Left cardiac atrium (tissue), 4 donors: ENCODE measurements around the gene PSG6. TPM values are rescaled to one million over a fixed set of nuclear protein-coding genes. Genes with fewer than 3 reads are reported as not detected.
"Not testable (repeated sequence)": the region's sequence is repeated elsewhere in the genome, so short reads cannot be mapped to it uniquely, and the experiment has no call there.

Experiments used
- ATAC-seq, 2 donors: fragments of 200-7000 bp; cut with Tn5 transposase; one replicate each; pipeline ENCODE4 v1.9.1; 2020; ENCODE audit warnings: mild to moderate bottlenecking in 2 of 2, moderate library complexity in 2 of 2
- DNase-seq: peaks from one replicate; pipeline ENCODE4 v3.0.0-alpha.2; 2020
- intact Hi-C, 2 donors: fragments of 100-400 bp; cut with DNase I; formaldehyde crosslinking; loops; one replicate each; pipeline versions ENCODE4 v1.14.1 to v1.15.1; 2022 to 2023
- long read RNA-seq: library from polyadenylated mRNA; unstranded; transcript quantifications from one replicate; pipeline ENCODE4 v2.0.0, GENCODE V29; 2021
- total RNA-seq, 2 donors: library from RNA; stranded (reverse); fragmentation: NEBNext Ultra II Directional; extraction: Animal tissue kit (Norgen Biotek cat#: 25700); gene quantifications; one replicate each; pipeline ENCODE4 v1.2.1, GENCODE V29; 2021
- donor health status: DM: no; HTN: yes; CAD: no.
- donor health status: DM: no; HTN: yes; CAD: no; lungs with severe emphysema.
- donor health status: DM: yes; HTN: yes; CAD: no.
- donor health status: Dilated cardiomyopathy.

The PSG6 gene
- not detected for total RNA-seq
- long read RNA-seq: 0 reads

GRCh38 chr19:42917634-42918033 lies at the start of gene PSG6:
TSS of gene PSG6 (minus strand) at chr19:42917894. CDS start at chr19:42917792, 102 bp downstream.
- ATAC-seq, DNase-seq, intact Hi-C loops: not testable (repeated sequence)

- intact Hi-C loops: no loop called here
- no peak for ATAC-seq
- no peak for DNase-seq
Measured at GRCh38 chr19:42965176-42965575, 47.5 kb upstream of the PSG6 start.

- intact Hi-C loops: no loop called here
- ATAC-seq: no peak
- DNase-seq: no peak
Measured at GRCh38 chr19:42961119-42961518, 43.4 kb upstream of the PSG6 start.

GRCh38 chr19:42952126-42952525 lies 34.4 kb upstream of the PSG6 start:
- ATAC-seq, intact Hi-C loops, DNase-seq: not testable (repeated sequence)

GRCh38 chr19:42951476-42951875 lies 33.8 kb upstream of the PSG6 start:
- intact Hi-C loops, DNase-seq, ATAC-seq: not testable (repeated sequence)

DNA sequence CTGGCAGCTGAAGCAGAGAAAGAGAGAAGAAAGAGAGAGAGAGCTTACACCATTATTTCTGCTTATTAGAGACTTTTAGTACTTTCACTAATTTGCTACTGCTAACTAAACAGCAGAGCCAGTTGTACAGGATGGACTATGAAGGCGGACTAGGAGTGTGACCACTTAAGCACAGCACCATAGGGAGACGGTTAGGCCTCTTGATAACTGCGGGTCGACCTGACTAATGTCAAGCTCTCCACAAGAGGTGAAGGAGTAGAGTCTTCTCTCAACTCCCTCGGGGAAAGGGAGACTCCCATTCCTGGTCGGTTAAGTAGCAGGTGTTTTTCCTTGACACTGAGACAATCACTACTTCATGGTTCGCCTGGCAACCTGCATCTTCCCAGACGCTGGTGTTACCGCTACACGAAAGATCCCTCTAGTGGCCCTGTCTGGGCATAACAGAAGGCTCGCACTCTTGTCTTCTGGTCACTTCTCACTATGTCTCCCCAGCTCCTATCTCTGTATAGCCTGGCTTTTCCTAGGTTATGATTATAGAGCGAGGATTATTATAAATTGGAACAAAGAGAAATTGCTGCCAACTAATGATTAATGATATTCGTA lies 24.6 kb upstream of the PSG6 start:
- ATAC-seq: no peak
- intact Hi-C loops: no loop called here
- DNase-seq: no peak

DNA sequence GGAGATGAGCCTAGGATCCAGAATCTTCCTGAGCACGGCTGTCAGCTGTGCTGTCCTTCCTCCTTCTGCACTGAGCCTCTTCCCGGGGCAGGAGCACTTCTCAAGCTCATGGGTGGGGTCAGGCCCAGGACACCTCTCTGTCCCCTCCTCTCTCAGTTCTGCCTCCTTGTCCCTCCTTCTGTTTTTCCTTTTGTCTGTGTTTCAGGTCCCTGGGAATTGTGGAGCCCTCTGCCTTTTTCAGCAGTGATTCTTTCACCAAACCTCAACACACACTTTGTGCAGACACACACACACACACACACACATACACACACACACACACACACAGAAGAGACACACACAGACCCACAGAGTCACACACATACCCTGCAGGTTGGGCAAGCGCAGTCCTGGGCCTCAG lies 19.4 kb upstream of the PSG6 start, which contains the start of gene PSG7:
Gene PSG7, minus strand, starts transcription at position 101 of the 400 bp plus-strand sequence. CDS start 131 bp downstream, outside the sequence.
- intact Hi-C loops, ATAC-seq, DNase-seq: not testable (repeated sequence)

DNA sequence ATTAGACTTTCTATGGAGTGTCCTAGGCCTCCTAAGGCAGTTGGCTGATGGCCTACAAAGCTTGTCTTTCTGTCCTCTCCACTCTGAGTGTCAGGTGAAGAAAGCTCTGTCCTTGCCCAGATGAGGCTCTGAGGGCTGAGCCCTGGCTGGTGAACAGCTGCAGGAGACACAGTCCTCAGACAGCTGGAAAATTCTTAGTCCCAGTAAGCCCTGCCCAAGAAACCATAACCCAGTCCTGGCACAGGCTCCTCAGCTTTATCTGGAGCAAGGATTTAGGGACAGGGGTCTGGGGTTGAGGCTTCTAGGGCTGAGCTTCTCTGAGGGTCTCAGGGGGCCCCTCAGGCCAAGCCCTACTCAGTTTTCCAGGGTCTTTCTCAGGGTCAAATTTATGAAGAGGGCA lies 17.0 kb upstream of the PSG6 start:
- ATAC-seq, intact Hi-C loops, DNase-seq: not testable (repeated sequence)

DNA sequence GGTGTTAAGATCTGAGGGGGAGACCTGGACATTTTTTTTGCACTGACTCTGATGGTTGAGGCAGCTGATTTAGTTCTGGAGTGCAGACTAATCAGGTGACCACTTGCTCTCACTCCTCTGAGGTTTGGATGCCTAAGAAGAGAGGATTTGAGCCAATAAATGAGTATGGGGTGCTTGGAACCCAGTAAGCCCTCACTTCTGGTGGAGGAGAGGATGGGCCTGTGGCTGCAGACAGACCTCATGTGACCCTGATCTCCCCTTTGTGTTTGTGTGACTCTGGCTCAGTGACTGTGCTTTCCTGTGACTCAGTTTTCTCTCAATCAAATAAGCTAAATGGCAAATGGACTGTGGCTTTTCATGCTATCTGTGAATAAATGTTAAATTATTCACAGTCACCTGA lies 16.5 kb upstream of the PSG6 start:
- ATAC-seq, DNase-seq, intact Hi-C loops: not testable (repeated sequence)

- intact Hi-C loops, ATAC-seq, DNase-seq: not testable (repeated sequence)
Measured at GRCh38 chr19:42933412-42933811, 15.7 kb upstream of the PSG6 start.

GRCh38 chr19:42932485-42933101 lies 14.9 kb upstream of the PSG6 start:
- intact Hi-C loops, DNase-seq, ATAC-seq: not testable (repeated sequence)

DNA sequence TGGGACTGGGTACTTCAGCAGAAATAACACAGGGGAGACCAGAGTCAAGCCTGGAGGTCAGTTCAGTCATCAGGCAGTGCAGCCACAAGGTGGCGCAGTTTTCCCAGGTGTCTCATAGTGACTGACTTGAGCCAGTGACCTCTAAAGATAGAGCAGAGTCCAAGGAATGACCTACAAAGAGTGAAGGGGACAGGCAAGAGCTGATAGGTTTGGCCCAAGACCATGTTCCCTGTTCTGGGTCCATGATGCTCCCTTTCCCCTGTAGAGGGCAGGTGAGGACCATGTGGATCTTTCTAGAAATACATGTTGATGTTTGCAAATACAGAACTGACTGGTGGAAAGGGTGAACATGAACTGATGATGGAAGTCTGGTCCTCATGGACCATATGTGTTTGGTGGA lies 12.5 kb upstream of the PSG6 start:
- intact Hi-C loops, DNase-seq: not testable (repeated sequence)

DNA sequence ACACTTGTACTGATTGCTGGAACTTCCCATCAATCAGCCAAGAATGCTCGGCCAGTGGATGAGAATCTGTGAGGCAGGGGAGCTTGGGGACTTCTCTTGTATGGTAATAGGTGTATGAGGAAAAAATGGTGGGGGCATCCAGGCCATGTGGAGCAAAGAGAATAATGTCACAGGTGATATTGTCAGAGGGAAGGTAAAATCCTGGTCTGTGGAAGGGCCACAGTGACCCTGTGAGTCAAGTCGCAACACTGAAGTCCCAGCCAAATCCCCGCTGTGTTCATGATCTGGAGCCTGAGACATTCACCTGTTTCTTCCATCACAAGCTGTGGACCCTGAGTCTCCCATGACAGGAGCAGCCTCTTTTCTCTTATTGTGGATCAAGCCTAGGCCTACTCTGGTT lies 11.2 kb upstream of the PSG6 start:
- ATAC-seq (no peak), DNase-seq (no peak)

More for the DNA sequence above, 12.5 kb upstream of the PSG6 start:
- not testable (repeated sequence) for ATAC-seq

GRCh38 chr19:42926781-42927180 lies 9.1 kb upstream of the PSG6 start:
- intact Hi-C loops: no loop called here
- no peak for DNase-seq
- no peak for ATAC-seq

More for the DNA sequence above, 11.2 kb upstream of the PSG6 start:
- intact Hi-C loops: no loop called here

- DNase-seq, intact Hi-C loops, ATAC-seq: not testable (repeated sequence)
Measured at GRCh38 chr19:42923106-42923505, 5.4 kb upstream of the PSG6 start.

DNA sequence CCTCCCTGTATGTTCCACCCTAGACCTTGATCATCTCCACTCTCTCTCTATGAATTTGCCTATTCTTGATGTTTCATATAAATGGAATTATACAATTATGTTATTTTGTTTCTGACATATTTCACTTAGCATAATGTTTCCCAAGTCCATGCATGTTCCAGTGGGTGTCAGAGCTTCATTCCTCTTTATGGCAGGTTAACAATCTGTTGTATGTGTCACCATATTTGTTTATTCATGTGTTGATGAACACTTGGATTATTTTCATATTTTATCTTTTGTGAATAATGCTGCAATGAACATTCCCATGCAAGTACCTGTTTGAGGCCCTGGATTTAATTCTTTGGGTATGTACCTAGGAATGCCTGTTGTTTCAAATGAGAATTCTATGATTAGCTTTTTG lies 3.3 kb upstream of the PSG6 start:
- intact Hi-C loops, DNase-seq, ATAC-seq: not testable (repeated sequence)

DNA sequence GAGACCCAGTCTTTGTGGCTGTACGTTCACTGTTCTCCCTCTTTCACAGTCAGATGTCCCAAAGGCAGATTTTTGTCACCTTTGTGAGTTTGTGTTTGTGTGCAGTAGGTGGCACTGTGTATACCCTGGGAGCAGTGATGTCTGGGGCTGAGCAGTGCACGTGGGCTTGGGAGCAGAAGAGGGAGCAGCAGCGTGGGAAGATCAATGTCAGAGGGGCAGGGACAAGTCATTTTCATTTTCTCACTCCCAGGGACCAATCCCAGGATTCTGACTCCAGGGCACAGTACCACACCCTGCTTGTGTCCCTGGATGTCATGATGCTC lies 2.0 kb upstream of the PSG6 start:
- DNase-seq (no peak), ATAC-seq (no peak)
- intact Hi-C loops: no loop called here

- DNase-seq, ATAC-seq, intact Hi-C loops: not testable (repeated sequence)
Measured at GRCh38 chr19:42919070-42919756, 1.5 kb upstream of the PSG6 start.

DNA sequence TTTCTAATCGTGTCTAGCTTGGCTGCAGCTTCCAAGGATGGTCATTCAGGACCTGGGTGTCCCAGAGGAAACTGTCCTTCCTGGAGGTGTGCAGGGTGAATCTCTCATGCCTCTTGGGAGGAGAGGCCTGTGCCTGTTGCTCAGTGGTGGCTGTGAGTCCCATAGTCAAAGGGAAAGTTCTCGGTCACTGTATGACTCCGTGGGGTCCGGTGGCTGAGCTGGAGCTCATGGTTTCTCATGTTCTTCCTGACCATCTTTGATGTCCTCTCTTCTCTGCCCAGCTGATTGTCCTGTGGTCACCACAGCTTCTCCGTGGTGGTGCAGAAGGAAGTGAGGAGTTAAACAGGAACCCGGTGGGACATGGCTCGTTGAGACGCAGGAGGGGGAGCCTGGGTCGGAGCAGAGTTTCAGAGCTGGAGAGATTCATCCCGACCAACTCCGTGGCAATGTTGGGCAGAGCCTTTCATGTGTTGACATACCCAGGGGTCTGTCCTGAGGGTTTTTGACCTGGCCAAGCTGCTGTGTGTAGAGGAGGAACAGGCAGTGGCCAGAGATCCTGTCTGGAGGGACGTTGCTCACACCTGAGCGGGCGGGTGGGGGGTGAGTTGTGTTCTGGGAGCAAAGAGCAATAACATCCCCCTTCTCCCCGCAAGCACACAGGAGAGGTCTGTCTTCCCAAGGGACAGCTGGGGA lies 829 bp upstream of the PSG6 start:
- ATAC-seq, DNase-seq, intact Hi-C loops: not testable (repeated sequence)
